HCT116 (cell line): Measurements from ENCODE around the gene FAM81A. TPM values are rescaled to one million over a fixed set of nuclear protein-coding genes. Genes with fewer than 3 reads are reported as not detected.

Experiments
- ATAC-seq: fragments of 200-7000 bp; cut with Tn5 transposase; 2 replicates; pipeline ENCODE4 v1.9.1; 2020; ENCODE audit warnings: mild to moderate bottlenecking, moderate library complexity
- BruUV-seq: library from RNA; stranded (reverse); fragments of 400-500 nt; replicated peaks from 2 replicates; lab custom pipeline; 2021; lab: Mats Ljungman, UMichigan
- CTCF ChIA-PET: fragments of 300-600 bp; sonication (Branson Sonifier 250); formaldehyde crosslinking; loops from one replicate; lab custom pipeline; 2021; ENCODE audit warnings: antibody characterized with exemption; lab: Charles Lee
- POLR2A ChIA-PET: fragments of 300-600, 350-600 bp; sonication (Branson Sonifier 250); formaldehyde crosslinking; loops from one replicate; lab custom pipeline; 2021; ENCODE audit warnings: antibody characterized with exemption; lab: Charles Lee
- RAD21 ChIA-PET, 2 experiments: fragments of 300-600 bp; sonication (Branson Sonifier 250); formaldehyde crosslinking; loops; one replicate each; lab custom pipeline; 2023; ENCODE audit warnings: low total read pairs in 2 of 2; ENCODE audit not compliant: uncharacterized antibody in 2 of 2, unreplicated experiment in 2 of 2, low non-redundant PET in 1 of 2; lab: Charles Lee
- DNase-seq: peaks from one replicate; pipeline ENCODE4 v3.0.0-alpha.2; 2010; ENCODE audit warnings: low read depth, low spot score
- H2AFZ ChIP-seq: fragments of 200-600 bp; shearing (Covaris generic), sonication (generic); 2 replicates; pipeline ENCODE4 v1.6.1; 2017; ENCODE audit warnings: low read depth, mixed run types, mixed read lengths, antibody characterized with exemption, low read length; ENCODE audit not compliant: poor library complexity, severe bottlenecking
- H3K27ac ChIP-seq: 2 replicates; pipeline ENCODE4 v1.5.1; 2012; ENCODE audit warnings: low read depth, low read length
- H3K27me3 ChIP-seq: fragments of 200-600 bp; sonication (generic); 2 replicates; pipeline ENCODE4 v1.6.1; 2016; ENCODE audit warnings: mixed run types, low read length, mixed read lengths; ENCODE audit not compliant: insufficient read depth
- H3K36me3 ChIP-seq, 2 experiments: fragments of 200-500 bp in 1 of 2; fragments of 200-600 bp in 1 of 2; sonication (Bioruptor generic) in 1 of 2; sonication (generic) in 1 of 2; 2 replicates each; pipeline versions ENCODE4 v1.5.1 to v1.6.1; 2014 to 2016; ENCODE audit warnings: low read length in 2 of 2, inconsistent platforms in 1 of 2, mixed read lengths in 1 of 2, mixed run types in 1 of 2; ENCODE audit not compliant: insufficient read depth in 2 of 2, control insufficient read depth in 1 of 2
- H3K4me1 ChIP-seq, 2 experiments: fragments of 200-600 bp in 1 of 2; sonication (generic) in 1 of 2; 2 replicates each; pipeline versions ENCODE4 v1.5.1 to v1.6.1; 2012 to 2017; ENCODE audit warnings: low read length in 2 of 2, inconsistent platforms in 1 of 2, mild to moderate bottlenecking in 1 of 2, mixed read lengths in 1 of 2, mixed run types in 1 of 2, moderate library complexity in 1 of 2; ENCODE audit not compliant: insufficient read depth in 2 of 2, control insufficient read depth in 1 of 2
- H3K4me2 ChIP-seq: fragments of 200-600 bp; sonication (generic); 2 replicates; pipeline ENCODE4 v1.6.1; 2017; ENCODE audit warnings: mixed run types, low read length, mixed read lengths
- H3K4me3 ChIP-seq, 2 experiments: fragments of 200-600 bp in 1 of 2; sonication (generic) in 1 of 2; replicated peaks in 1 of 2; 2 replicates each; pipeline ENCODE4 v1.5.1; 2011 to 2016; ENCODE audit warnings: low read length in 2 of 2, control low read depth in 1 of 2, low read depth in 1 of 2, mild to moderate bottlenecking in 1 of 2, mixed read lengths in 1 of 2, mixed run types in 1 of 2
- H3K79me2 ChIP-seq: fragments of 200-600 bp; sonication (generic); 2 replicates; pipeline ENCODE4 v1.6.1; 2017; ENCODE audit warnings: mild to moderate bottlenecking, mixed run types, low read length, moderate library complexity, mixed read lengths; ENCODE audit not compliant: insufficient read depth
- H3K9ac ChIP-seq: fragments of 200-600 bp; sonication (generic); 2 replicates; pipeline ENCODE4 v1.6.1; 2016; ENCODE audit warnings: low read length, mixed read lengths
- H3K9me2 ChIP-seq: fragments of 200-600 bp; sonication (generic), shearing (Covaris generic); 2 replicates; pipeline ENCODE4 v1.6.1; 2017; ENCODE audit warnings: mixed run types, mild to moderate bottlenecking, moderate library complexity; ENCODE audit not compliant: insufficient read depth
- H3K9me3 ChIP-seq, 2 experiments: fragments of 200-500 bp in 1 of 2; fragments of 200-600 bp in 1 of 2; sonication (Bioruptor generic) in 1 of 2; sonication (generic) in 1 of 2; 2 replicates each; pipeline ENCODE4 v1.6.1; 2014 to 2017; ENCODE audit warnings: low read length in 2 of 2, mixed read lengths in 2 of 2, inconsistent platforms in 1 of 2, low read depth in 1 of 2, mild to moderate bottlenecking in 1 of 2, mixed run types in 1 of 2, moderate library complexity in 1 of 2; ENCODE audit not compliant: control insufficient read depth in 1 of 2, insufficient read depth in 1 of 2
- H4K20me1 ChIP-seq: fragments of 200-600 bp; sonication (generic), shearing (Covaris generic); 2 replicates; pipeline ENCODE4 v1.6.1; 2017; ENCODE audit warnings: mixed run types, mild to moderate bottlenecking, moderate library complexity; ENCODE audit not compliant: insufficient read depth
- CBX3 ChIP-seq: IDR thresholded peaks from 2 replicates; pipeline ENCODE4 v1.6.1; 2012; ENCODE audit warnings: low read depth
- CTCF ChIP-seq, 3 experiments: fragments of 200-600 bp in 1 of 3; sonication (generic) in 1 of 3; IDR thresholded peaks in 2 of 3; conservative IDR thresholded peaks in 1 of 3; 2 replicates each; pipeline ENCODE4 v1.5.1; 2012 to 2017; ENCODE audit warnings: low read depth in 2 of 3, low read length in 2 of 3, antibody characterized with exemption in 1 of 3, borderline replicate concordance in 1 of 3, control low read depth in 1 of 3, mild to moderate bottlenecking in 1 of 3, mixed read lengths in 1 of 3, mixed run types in 1 of 3, moderate library complexity in 1 of 3; ENCODE audit not compliant: insufficient read depth in 1 of 3
- EGR1 ChIP-seq: IDR thresholded peaks from 2 replicates; pipeline ENCODE4 v1.6.1; 2012; ENCODE audit warnings: low read depth
- ELF1 ChIP-seq: IDR thresholded peaks from 2 replicates; pipeline ENCODE4 v1.6.1; 2012; ENCODE audit warnings: low read depth, borderline replicate concordance
- EZH2 ChIP-seq: fragments of 200-600 bp; sonication (generic); IDR thresholded peaks from 2 replicates; pipeline ENCODE4 v1.6.1; 2017; ENCODE audit warnings: antibody characterized with exemption, mixed run types
- EZH2phosphoT487 ChIP-seq: fragments of 200-600 bp; IDR thresholded peaks from 2 replicates; pipeline ENCODE4 v1.6.1; 2018; ENCODE audit warnings: antibody characterized with exemption, borderline replicate concordance
- FOSL1 ChIP-seq: IDR thresholded peaks from 2 replicates; pipeline ENCODE4 v1.6.1; 2012; ENCODE audit warnings: low read depth
- JUND ChIP-seq: IDR thresholded peaks from 2 replicates; pipeline ENCODE4 v1.6.1; 2012
- MAX ChIP-seq: IDR thresholded peaks from 2 replicates; pipeline ENCODE4 v1.6.1; 2012
- POLR2AphosphoS5 ChIP-seq: IDR thresholded peaks from 2 replicates; pipeline ENCODE4 v1.6.1; 2011; ENCODE audit warnings: mild to moderate bottlenecking, low read depth, low read length, moderate library complexity
- RAD21 ChIP-seq: IDR thresholded peaks from 2 replicates; pipeline ENCODE4 v1.6.1; 2012; ENCODE audit warnings: low read depth, mild to moderate bottlenecking
- SP1 ChIP-seq: IDR thresholded peaks from 2 replicates; pipeline ENCODE4 v1.6.1; 2012; ENCODE audit warnings: low read depth
- TCF7L2 ChIP-seq: IDR thresholded peaks from 2 replicates; pipeline ENCODE4 v1.7.0; 2011; ENCODE audit warnings: borderline replicate concordance, inconsistent platforms; ENCODE audit not compliant: insufficient read depth, insufficient read length; ENCODE audit errors: extremely low read depth
- YY1 ChIP-seq: IDR thresholded peaks from 2 replicates; pipeline ENCODE4 v1.6.1; 2011; ENCODE audit warnings: low read length, low read depth, moderate library complexity, mild to moderate bottlenecking; ENCODE audit not compliant: insufficient replicate concordance; ENCODE audit errors: extremely low read depth
- ZBTB33 ChIP-seq: IDR thresholded peaks from 2 replicates; pipeline ENCODE4 v1.6.1; 2011; ENCODE audit warnings: mild to moderate bottlenecking, low read length, moderate library complexity; ENCODE audit not compliant: insufficient replicate concordance; ENCODE audit errors: extremely low read depth
- ZFX ChIP-seq: fragments of 450-650 bp; IDR thresholded peaks from 2 replicates; pipeline ENCODE4 v1.6.1; 2017
- ZNF274 ChIP-seq: fragments of 200-500 bp; sonication (Bioruptor generic); IDR thresholded peaks from 2 replicates; pipeline ENCODE4 v1.6.1; 2014; ENCODE audit warnings: mild to moderate bottlenecking, low read depth, low read length, inconsistent platforms
- intact Hi-C: fragments of 100-400 bp; cut with micrococcal nuclease; formaldehyde crosslinking; loops from 2 replicates; pipeline ENCODE4 v1.10.0; 2022
- total RNA-seq: library from RNA; stranded (reverse); gene quantifications from one replicate; pipeline ENCODE4 v1.2.1, GENCODE V29; 2021; ENCODE audit not compliant: unreplicated experiment
- TF ChIP-seq, protein P1 (sequence below): IDR thresholded peaks from 2 replicates; pipeline ENCODE4 v1.6.1; 2012

FAM81A gene
- total RNA-seq, 1 experiment from 2014 or later: 6.6 TPM

DNA sequence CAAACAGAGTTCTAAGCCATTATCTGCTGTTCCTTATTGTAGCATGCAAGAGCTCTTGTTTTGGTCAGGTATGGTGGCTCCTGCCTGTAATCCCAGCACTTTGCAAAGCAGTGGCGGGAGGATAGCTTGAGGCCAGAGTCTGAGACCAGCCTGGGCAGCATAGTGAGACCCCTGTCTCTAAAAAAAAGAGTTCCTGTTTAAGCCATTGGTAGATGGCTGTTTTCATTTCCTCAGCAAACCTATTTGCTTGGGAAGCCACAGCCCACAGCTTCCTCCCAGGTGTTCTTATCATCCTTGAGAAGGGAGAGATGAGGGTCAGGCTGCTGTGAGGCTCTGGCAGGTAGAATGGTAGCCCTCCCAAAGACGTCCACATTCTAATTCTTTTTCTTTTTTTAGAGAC is 24.4 kb upstream of the FAM81A start:
- RAD21 ChIA-PET: no interaction called here
- Histone ChIP-seq H3K36me3 (no peaks in the 10 kb centered on the region), H3K9me3 (no peaks in the 10 kb centered on the region)
- TF ChIP-seq ZFX (no peak), ZBTB33 (no peak), RAD21 (no peak), ELF1 (no peak), TCF7L2 (no peak), FOSL1 (no peak), EZH2 (no peak), JUND (no peak), SP1 (no peak), EZH2phosphoT487 (no peak), ZNF274 (no peak), YY1 (no peak), MAX (no peak), CBX3 (no peak), POLR2AphosphoS5 (no peak), CTCF (IDR thresholded peaks at IDR 0.05 in 2 of 3, conservative IDR thresholded peaks at IDR 0.05 in 1 of 3; ENCODE audit: borderline replicate concordance in 1 of 3, insufficient read depth in 1 of 3, low read depth in 2 of 3, low read length in 2 of 3) (no peak), EGR1 (no peak)
- TF ChIP-seq, protein P1, sequence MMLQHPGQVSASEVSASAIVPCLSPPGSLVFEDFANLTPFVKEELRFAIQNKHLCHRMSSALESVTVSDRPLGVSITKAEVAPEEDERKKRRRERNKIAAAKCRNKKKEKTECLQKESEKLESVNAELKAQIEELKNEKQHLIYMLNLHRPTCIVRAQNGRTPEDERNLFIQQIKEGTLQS: no peak
- TF ChIP-seq, all 23 proteins: peak for 0
- DNase-seq (no peak), ATAC-seq (no peak)
- H3K9ac ChIP-seq: no peak overlapping the region
- no peaks in the 10 kb centered on the region for H3K27me3 ChIP-seq
- no peak overlapping the region for H2AFZ ChIP-seq
- H3K4me2 ChIP-seq: no peak overlapping the region
- no peaks in the 10 kb centered on the region for H3K79me2 ChIP-seq
- no TSS peak for BruUV-seq
- no peak overlapping the region for H3K4me3 ChIP-seq
- no peak overlapping the region for H3K27ac ChIP-seq
- POLR2A ChIA-PET: no interaction called here
- intact Hi-C loops: loop anchor here (5.0 kb wide), 2 partner anchors 166 to 236 kb away; no protein-coding TSS in a partner anchor
- H3K4me1 ChIP-seq: peaks cover 0 to 14% of the 10 kb centered on the region in 2 experiments; a peak in 2 of 4 replicates
- no peaks in the 10 kb centered on the region for H3K9me2 ChIP-seq
- CTCF ChIA-PET: no interaction called here
- H4K20me1 ChIP-seq: no peaks in the 10 kb centered on the region
